HG02852 (cell line): ENCODE results near the gene TOM1L2.

Experiments used
- ATAC-seq: cut with Tn5 transposase; IDR thresholded peaks from one replicate; pipeline ENCODE4 v1.9.1; 2021; ENCODE audit warnings: mild to moderate bottlenecking, moderate library complexity; ENCODE audit not compliant: unreplicated experiment

TOM1L2 gene

DNA sequence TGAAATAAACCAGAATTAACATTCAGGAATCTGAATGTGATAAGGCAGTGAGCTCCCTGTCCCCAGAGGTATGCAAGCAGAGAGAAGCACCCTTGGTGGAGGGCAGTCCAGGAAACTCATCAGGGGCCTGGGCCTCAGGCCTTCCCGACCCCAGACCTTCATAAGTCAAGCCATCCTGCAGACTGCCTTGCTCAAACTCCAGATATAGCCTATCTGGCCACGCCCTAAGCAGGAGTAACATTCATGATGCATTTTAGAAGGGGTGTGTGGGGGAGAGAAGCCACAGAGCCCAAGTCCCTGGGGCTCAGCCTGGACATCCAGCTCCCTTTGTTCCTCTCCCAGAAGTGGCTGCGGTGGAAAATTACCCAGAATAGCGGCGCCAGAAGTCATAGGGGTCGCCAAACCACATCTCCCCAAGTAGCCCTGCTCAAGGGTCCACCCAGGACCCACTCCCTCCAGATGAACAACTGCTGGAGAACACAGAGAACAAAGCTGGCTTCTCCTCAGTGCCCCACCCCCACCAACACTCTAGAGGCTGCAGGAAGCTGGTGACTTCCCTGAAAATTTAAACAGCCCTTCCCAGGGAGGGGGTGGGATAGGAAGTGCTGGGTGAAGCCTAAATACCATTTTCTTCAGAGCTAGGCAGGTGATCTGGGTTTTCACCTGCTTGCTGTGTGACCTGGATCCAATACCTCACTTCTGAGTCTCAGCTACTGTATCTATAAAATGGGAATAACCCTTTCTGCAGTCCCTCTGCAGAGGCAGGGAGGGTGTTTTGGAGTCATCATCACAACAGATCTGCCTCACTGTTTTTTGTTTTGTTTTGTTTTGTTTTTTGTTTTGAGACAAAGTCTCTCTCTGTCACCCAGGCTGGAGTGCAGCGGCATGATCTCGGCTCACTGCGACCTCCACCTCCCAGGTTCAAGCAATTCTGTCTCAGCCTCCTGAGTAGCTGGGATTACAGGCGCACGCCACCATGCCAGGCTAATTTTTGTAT lies 133.9 kb downstream of the TOM1L2 start:
- no peak for ATAC-seq

DNA sequence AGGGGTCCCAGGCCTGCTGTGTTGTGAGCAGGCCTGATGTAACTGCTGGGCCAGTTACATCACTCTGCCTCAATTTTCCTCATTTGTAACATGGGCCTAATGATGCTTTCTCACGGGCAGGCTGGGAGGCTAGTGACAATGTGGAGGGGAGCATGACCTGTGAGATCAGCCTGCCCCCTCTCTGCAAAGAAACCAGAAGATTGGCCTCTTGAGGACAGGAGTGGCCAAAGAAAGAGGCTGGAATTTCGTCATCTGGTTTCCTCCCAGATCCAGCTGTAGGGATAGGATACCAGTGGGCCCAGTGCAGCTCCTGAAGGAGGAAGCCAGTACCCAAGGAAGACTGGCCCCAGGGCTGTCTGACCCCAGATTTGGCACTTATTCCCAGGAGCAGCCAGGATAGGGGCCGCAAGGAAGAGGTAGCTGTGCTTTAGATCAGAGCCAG lies 134.8 kb downstream of the TOM1L2 start:
- no peak for ATAC-seq

DNA sequence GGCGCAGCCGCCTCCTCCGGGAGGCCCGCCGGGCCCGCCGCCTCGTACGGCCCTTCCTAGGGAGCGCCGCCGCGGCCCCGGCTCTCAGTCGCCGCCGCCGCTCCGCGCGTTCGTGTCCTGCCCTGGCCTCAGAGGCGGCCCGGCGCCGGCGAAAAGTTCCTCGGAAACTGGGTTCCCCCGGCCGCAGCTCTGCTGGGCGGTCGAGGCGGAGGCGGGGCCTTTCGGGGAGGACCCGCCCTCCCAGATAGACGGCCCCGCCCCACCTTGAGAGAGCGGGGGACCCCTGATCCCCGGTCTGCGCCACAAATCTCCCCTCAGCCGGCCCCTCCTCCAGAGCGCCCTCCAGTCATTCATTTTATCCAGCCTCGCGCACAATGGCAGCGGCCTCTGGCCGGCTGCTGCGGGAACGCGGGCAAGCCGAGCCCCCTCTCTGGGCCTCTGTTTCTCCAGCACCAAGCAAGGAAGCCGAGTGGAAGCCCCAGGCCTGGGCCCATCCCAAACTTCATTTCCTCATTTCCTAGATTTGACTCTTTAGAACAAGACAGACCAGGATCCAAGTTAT lies 135.3 kb downstream of the TOM1L2 start, which contains the start of gene SREBF1:
Gene SREBF1, minus strand, starts transcription at position 169 of the 562 bp plus-strand sequence. CDS start 169 bp downstream, outside the sequence.
- peak; percentile 23 for ATAC-seq

DNA sequence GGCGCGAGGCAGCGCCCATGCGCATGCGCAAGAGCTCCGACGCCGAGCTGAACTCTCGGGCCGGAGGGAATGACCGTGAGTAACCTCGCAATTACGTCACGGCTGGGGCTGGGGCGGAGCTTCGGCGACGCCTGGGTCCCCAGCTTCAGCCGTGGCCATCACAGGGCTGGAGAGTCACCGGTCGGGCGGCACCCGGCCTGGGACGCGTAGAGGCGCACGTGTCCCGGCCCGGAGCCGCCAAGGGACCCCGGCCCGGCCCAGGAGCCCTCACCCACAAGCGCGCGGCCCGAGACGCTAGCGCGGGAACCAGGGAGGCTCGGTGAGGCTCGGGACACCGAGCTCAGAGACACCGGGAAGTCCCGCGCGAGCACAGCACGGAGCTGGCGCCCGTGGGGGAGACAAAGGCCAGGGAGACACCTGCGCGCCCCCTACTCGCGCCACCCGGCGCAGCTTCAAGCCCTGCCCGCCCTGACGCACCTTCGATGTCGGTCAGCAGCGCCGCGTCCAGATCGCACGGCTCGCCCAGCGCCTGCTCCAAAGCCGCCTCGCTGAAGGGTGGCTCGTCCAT lies 135.9 kb downstream of the TOM1L2 start:
- peak; percentile 48 for ATAC-seq

DNA sequence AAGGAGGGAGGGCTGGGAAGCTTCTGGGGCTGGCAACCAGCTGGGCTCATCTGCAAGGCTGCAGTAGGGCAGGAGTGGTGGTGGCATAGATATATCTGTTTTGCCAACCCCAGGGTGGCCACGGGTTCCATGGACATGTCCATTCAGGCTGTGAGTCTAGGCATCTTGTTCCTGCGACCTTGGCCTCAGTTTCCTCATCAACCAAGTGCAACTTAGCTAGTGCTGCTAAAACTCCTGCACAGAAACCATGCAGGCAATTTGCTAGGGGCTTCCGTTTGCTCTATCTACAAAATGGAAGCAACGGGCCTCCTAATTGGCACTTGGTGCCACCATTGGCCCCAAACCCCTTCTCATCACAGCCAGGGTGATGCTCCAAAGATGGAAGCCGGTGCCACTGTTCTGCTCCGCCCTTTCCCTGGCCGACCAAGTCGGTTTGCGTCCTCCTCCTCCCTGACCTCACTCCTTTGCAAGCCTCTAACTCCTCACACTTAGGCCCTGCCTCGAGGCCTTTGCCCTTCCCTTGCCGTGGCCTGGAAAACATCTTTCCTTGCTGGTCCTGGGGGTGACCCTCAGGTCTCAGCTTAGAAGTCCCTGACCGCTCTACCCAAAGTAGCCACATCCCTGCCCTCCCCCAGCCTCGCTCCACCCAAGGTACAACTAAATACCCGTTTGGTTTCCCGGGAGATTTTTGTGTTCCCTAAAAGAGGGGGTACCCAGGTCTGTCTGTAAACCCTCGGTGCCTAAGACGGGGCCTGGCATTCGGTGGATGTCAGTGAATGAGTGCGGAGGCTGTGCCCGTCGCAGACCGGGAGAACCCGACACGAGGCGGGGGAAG lies 136.6 kb downstream of the TOM1L2 start:
- ATAC-seq, result no peak

DNA sequence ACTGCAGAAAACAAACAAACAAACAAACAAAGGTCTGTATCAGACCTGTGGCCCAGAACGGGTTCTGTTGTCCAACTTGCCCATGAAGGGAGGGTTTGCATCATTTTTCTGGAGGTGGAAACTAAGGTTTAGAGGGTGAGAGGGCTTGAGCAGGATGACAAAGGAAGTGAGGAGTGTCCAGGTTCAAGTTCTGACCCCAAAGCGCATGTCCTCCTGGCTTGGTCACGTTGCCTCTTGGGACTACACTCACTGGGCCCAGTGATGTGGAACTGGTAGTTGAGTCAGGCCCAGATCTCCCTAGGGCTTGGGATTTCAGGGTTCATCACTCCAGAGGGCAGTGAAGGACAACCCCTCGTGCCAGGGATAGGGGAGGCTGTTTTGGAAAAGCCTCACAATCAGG lies 137.2 kb downstream of the TOM1L2 start:
- ATAC-seq, result no peak

DNA sequence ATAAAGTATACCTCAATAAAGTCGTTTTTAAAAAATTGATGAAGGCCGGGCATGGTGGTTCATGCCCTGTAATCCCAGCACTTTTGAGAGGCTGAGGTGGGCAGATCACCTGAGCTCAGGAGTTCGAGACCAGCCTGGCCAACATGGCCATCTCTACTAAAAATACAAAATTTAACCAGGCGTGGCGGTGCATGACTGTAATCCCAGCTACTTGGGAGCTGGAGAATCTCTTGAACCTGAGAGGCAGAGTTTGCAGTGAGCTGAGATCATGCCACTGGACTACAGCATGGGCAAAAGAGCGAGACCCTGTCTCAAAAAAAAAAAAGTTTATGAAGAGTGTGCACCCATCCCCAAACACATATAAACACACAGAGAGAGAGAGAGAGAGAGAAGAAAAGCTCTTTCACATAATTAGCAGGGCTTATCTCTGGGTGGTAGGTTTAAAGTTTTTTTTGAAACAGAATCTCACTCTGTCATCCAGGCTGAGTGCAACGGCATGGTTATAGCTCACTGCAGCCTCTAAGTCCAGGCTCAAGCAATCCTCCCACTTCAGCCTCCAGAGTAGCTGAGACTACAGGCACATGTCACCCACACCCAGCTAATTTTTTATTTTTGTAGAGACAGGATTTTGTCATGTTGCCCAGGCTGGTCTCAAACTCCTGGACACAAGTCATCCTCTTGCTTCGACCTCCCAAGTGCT lies 138.4 kb downstream of the TOM1L2 start:
- ATAC-seq, result no peak

DNA sequence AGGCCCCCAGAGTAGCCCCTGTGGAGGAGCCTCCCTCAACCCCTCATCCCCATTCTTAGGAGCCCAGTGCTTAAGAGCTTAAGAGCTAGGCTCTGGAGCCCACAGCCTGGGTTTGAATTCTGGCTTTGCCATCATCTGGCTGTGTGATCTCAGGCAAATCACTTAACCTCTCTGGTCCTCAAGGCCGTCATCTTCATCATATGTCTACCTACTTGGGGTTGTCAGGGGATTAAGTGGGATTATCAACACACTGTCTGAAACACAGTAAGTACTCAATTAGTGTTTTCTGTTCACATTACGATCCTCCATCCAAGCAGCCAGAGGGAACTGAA lies 140.2 kb downstream of the TOM1L2 start:
- ATAC-seq, result no peak

DNA sequence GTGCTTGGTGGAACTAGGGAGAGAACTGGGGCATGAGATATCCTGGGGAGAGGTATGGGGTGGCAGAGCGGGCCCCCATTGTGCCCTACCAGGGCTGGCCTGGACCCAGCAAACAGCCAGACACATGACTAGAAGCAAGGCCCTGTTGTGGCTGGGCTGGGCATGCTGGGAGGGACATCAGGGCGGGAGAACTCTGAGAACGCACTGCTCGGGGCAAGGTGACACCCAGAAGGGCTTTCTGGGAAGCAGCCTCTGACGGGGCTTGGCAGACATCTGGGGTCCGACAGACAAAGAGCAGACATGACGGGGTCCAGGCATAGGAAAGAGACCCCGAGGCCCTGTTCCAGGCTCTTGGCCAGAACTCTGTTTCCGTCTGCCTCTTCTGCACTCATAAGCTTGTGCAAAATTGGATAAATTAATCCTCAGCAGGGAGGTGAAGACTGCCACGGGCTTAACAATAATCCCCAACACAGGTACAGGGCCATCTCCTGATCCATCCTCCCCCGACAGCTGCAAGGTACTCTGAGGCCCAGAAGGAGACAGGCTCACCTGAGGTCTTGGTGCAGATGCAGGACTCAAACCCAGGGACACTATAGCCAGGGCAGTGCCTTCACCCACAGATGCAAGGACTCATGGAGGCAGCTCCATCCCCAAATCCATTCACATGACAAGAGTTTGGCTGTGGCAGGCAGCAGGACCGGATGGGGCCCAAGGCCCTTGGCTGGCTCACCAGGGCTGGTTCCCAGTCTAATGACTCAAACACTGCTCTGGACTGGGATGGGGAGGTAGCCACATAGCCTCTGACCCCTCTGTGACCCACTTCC lies 140.8 kb downstream of the TOM1L2 start:
- no peak for ATAC-seq

DNA sequence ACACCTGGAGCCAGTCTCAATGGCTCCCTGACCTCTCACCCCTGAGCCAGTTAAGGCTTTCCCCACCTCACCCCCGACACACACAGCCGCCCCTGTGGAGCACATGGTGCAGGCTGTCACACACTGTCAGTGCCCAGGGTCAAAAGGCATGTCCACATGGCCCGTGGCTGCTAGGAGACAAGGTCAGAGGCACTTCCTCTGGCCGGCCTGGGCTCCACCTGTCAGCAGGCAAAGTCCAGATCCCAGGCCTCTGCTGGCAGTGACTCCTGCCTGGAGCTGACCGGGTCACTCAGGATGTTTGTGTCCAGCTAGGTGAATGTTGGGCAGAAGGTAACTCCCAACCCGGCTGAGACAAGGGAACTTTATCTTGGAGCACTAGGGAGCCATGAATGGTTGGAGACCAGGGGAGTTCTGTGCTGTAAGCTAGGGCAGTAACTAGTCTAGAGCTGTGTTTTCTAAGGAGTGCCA lies 141.4 kb downstream of the TOM1L2 start:
- no peak for ATAC-seq

DNA sequence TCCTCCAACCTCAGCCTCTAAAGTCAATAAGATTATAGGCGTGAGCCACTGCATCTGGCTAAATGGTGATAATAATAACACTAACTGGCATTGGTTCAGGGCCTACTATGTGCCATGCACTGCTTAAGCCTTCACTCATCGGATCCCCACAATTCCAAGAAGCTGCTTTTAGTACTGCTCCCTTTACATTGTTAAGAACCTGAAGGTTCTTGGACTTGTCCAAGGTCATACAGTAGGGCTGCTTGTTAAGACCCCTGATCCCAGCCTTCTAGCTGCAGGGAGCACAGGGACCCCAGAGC lies 142.0 kb downstream of the TOM1L2 start:
- no peak for ATAC-seq

DNA sequence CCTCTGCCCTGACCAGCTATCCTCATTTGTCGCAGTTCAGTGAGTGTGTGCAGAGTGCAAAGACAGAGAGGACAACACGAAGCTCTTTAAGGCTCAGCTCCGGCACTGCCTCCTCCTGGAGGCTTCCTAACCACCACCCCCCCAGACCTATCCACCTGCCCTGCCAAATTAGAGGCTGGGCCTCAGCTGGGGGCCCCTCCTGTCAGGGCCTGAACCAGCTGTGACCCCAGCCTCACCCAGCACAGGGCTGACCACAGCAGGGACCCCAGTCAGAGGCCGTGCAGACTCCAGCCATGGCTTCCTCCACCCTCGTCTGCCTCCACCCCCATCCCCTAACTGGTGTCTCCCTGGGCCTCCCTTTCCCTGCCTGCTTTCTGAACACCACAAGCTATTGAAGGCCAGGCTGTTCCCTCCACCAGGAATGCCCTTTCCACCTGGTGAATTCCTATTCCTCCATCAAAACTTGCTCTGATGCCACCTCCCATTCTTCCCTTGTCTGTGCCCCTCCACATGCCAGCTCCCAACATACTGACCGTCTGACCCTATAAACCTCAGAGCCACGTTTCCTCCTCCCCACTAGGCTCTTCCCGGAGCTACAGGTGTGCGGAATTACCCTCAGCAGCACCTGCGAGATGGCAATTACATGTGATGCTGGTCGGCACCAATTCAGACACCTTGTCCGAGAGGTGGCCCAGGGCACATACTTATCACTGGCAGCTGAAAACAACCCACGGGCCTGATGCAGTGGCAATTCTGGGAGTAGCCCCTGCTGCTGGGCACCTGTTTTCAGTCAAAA lies 144.2 kb downstream of the TOM1L2 start:
- ATAC-seq, result no peak

DNA sequence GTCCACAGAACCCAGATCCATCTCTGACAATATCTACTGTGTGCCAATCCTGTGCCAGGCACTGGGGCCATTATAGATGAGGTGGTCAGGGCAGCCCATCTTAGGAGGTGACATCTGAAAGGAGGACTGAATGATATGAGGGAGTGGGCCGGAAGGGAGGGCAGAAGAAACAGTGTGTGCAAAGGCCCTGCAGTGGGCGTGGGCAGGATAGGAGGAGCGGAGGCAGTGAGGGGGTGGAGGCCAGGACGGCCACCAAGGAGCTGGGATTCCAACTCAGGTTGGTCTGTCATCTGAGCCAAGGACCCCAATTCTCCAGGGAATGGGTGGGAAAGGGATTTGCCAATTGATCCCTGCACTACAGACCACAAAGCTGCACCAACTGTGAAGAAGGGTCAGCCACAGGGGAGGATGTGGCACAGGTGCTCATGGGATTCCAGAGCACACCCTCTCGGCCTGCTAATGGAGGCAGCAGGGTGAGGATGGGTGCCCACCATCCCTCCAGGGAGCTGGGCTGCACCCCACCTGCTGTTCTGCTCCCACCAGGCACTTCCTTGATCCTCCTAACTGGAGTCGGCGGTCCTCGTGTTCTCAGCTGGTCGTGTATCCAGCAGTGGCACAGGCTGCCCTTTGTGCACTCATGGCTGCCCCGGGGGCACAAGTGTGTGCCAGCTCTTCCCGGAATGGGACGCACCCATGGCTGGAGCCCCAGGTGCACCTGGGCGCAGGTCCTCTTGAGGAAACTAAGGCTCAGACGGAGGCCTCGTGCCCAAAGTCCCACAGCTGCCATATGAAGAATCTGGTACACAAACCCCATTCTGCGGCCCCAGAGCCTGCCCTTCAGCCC lies 145.0 kb downstream of the TOM1L2 start:
- no peak for ATAC-seq

DNA sequence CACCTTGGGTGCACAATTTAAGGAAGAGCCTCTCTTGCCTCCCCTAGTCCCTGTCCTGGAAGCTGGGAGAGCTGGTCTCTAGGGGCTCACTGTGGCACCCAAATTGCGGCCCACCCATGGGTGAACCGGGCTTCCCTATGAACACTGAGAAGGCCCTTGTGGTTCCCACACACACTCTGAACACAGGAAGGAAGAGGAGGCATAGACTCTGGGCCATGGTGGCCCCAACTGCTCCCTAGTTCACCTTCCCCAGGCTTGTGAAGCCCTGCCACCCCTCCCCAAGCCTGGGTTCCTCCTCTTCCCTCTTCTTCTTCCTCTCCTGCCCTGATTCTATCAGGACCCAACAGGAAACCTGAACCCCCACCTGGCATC lies 145.9 kb downstream of the TOM1L2 start:
- no peak for ATAC-seq

DNA sequence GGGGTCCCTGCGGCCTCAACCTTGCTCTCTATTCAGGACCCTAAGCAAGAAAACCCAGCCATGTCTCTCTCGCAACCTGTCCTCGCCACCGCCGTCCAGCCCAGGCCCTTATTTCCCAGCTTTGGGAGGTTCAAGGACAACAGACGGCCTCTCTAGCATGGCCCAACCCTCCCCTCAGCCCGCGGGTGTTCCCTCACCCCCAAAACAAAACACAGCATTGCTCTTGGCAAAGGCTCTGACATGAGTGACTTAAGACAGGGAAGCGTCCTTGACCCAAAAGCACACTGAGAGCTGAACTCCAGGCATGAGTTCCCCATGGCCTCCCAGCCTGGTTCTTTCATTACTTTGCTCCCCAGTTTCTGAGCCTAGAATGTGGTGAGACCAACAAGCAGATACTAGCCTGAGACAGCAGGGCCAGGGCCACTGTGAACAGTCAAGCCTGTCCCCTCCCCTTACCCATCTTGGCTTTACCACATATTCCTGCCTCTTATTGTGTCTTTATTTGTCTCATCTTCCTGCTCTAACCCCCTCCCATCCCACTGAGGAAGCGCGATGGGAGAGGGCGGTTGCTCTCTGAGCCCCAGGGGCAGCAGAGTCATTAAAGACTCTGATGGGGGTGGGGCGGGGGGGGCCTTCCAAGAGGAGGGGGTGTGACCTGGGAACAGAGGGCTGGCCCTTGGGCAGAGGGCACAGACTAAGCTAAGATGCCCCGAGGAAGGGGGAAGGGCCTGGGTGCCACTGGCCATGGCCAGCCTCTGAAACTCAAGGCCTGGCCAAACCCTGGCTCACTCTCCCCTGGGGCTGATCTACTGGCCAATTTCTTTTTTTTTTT lies 147.2 kb downstream of the TOM1L2 start:
- no peak for ATAC-seq

DNA sequence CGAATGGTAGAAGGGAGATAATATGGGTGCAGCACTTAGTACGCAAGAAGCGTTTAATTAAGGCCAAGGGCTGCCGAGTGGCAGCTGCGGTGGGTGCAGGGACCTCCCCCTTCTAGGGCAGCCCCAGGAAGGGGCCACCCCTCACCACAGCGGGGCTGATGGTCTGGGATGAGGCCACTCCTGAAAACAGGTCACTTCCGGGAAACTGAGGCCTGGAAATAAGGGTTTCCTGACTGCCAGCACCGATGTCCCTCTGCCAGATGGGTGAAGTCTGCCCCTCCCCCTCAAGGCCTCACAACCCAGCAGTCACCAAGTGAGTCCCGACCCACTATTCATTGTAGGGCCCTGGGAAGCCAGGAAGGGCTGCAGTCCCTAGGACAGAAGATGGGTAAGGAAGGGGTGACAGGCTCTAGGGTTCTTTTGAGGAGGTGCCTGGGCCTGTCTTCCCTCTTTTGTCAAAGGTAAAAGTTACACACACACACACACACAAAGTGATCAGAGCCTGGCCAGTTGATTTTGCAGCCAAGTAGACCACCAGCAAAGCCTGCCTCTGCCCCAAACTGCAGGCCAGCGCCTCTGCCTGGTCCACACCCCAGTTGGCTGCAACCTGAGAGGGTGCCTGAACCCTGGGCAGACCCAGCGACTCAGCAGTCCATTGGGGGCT lies 147.9 kb downstream of the TOM1L2 start:
- no peak for ATAC-seq
